ENCODE measurements around the gene ROR1. TPM values are rescaled to one million over a fixed set of nuclear protein-coding genes. Genes with fewer than 3 reads are reported as not detected.

ROR1 gene
- total and polyA plus RNA-seq, 9 of the 15 experiments (the other 6 are each of a cell fraction or from before 2014, with no cell fraction given), result 0.02 TPM; not detected in 8

DNA sequence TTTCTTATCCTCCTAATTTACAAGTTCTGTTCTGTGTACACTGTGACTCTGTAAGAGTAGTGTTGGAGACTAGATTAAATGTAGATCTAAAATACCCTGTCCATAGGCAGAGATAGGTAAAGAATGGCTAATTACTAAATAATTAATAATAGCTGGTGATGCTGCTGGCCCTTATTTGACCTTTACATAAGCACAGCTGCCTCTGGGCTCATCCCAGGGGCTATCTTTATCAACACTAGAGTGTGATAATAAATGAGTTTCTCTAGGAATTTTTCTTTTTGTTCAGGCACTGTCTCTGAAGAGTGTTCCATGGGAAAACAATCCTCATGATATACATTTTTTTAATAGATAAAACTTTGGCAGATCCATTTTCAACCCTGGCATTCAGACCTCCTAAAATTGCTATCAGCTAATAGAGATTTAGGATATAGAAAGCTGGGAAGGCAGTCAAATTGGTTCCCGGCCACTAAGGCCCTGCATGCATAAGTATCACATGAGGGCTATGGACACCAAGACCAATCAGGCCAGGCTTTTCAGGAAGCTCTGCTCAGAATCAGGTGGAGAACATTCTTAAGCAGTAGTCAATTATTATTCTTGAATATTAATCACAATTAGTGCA is 107.2 kb downstream of the ROR1 start:
- H3K4me3 ChIP-seq, result no peak overlapping the region
- no peaks in the 10 kb centered on the region for H3K9me1 ChIP-seq (ENCODE audit: control insufficient read depth, insufficient read depth, low read length)
- DNase-seq (ENCODE audit: extremely low read depth in 1 of 4, low spot score in 3 of 4) (no peak), FAIRE-seq (no peak), ATAC-seq (no peak)
- H3K9ac ChIP-seq (ENCODE audit: insufficient read depth in 1 of 2, low read depth in 2 of 2, low read length in 2 of 2), result no peak overlapping the region
- intact Hi-C loops (cut with micrococcal nuclease) (no loop called here), in situ Hi-C loops (cut with MboI) (no loop called here)
- TF ChIP-seq ZKSCAN1 (IDR thresholded peaks at IDR 0.05; ENCODE audit: low read depth, low read length) (no peak), SNIP1 (IDR thresholded peaks at IDR 0.05; ENCODE audit: low read depth) (no peak), GABPB2 (CRISPR knock-in tag; conservative IDR thresholded peaks at IDR 0.05) (no peak)
- TF ChIP-seq, protein P1, sequence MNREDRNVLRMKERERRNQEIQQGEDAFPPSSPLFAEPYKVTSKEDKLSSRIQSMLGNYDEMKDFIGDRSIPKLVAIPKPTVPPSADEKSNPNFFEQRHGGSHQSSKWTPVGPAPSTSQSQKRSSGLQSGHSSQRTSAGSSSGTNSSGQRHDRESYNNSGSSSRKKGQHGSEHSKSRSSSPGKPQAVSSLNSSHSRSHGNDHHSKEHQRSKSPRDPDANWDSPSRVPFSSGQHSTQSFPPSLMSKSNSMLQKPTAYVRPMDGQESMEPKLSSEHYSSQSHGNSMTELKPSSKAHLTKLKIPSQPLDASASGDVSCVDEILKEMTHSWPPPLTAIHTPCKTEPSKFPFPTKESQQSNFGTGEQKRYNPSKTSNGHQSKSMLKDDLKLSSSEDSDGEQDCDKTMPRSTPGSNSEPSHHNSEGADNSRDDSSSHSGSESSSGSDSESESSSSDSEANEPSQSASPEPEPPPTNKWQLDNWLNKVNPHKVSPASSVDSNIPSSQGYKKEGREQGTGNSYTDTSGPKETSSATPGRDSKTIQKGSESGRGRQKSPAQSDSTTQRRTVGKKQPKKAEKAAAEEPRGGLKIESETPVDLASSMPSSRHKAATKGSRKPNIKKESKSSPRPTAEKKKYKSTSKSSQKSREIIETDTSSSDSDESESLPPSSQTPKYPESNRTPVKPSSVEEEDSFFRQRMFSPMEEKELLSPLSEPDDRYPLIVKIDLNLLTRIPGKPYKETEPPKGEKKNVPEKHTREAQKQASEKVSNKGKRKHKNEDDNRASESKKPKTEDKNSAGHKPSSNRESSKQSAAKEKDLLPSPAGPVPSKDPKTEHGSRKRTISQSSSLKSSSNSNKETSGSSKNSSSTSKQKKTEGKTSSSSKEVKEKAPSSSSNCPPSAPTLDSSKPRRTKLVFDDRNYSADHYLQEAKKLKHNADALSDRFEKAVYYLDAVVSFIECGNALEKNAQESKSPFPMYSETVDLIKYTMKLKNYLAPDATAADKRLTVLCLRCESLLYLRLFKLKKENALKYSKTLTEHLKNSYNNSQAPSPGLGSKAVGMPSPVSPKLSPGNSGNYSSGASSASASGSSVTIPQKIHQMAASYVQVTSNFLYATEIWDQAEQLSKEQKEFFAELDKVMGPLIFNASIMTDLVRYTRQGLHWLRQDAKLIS (CRISPR knock-in tag; IDR thresholded peaks at IDR 0.05), result no peak
- H4K20me1 ChIP-seq (replicated peaks; ENCODE audit: control insufficient read depth, insufficient read depth, low read length), result no peaks in the 10 kb centered on the region
- CTCF ChIA-PET (ENCODE audit: low intra/inter-chr PET ratio), result no interaction called here
- H3K9me3 ChIP-seq (replicated peaks; ENCODE audit: control insufficient read depth, insufficient read depth, low read depth, low read length), result no peaks in the 10 kb centered on the region
- WGBS (ENCODE audit: insufficient coverage, low coverage, missing lambda C conversion rate), result 5% methylated on average over 1 of the region's 1 CpG
- H2AFZ ChIP-seq (ENCODE audit: low read depth, low read length), result no peak overlapping the region
- BruUV-seq (replicated peaks), result no TSS peak
- H3K27me3 ChIP-seq (ENCODE audit: control insufficient read depth in 2 of 2, insufficient read depth in 2 of 2, low read length in 2 of 2), result no peaks in the 10 kb centered on the region; a peak in 1 of 5 replicates
- no peaks in the 10 kb centered on the region for H3K79me2 ChIP-seq (ENCODE audit: control insufficient read depth, insufficient read depth, low read length)
- POLR2A ChIA-PET, result interaction anchor here (1.1 kb wide), 1 partner anchor 15 kb away, joined by 3 read pairs; no protein-coding TSS in a partner anchor
- no peak overlapping the region for H3K27ac ChIP-seq (ENCODE audit: extremely low read depth, low read depth, low read length)
- H3K4me2 ChIP-seq (ENCODE audit: insufficient read depth, low read length), result no peak overlapping the region
- H3K4me1 ChIP-seq (replicated peaks in 1 of 2; ENCODE audit: control insufficient read depth in 2 of 2, insufficient read depth in 2 of 2, low read length in 2 of 2), result no peaks in the 10 kb centered on the region
- H3K36me3 ChIP-seq (ENCODE audit: control insufficient read depth, insufficient read depth, low read length), result no peaks in the 10 kb centered on the region
